ENCODE measurements around the gene DMRT1. TPM values are rescaled to one million over a fixed set of nuclear protein-coding genes. Genes with fewer than 3 reads are reported as not detected.

DMRT1 gene
- total and polyA plus RNA-seq, 8 donors = not detected

GRCh38 chr9:982394-983230, 141.1 kb downstream of the DMRT1 start:
- ATAC-seq = no peak

GRCh38 chr9:994005-994404, 152.5 kb downstream of the DMRT1 start:
- WGBS, 2 donors = 60 to 64% methylated on average over 4 of the region's 4 CpGs

More at GRCh38 chr9:982394-983230, 141.1 kb downstream of the DMRT1 start:
- Histone ChIP-seq H3K27me3 (peaks cover 0 to 71% (median 9%) of the 10 kb centered on the region in 4 donors), H3K36me3 (no peaks in the 10 kb centered on the region), H3K9me3 (no peaks in the 10 kb centered on the region), H3K4me3 (no peak overlapping the region), H3K27ac (no peak overlapping the region), H3K4me1 (no peaks in the 10 kb centered on the region)
- no peak for FAIRE-seq
- intact Hi-C loops (cut with DNase I) = no loop called here
- no peak for DNase-seq
- WGBS, 2 donors = 44 to 47% methylated on average over 15 of the region's 15 CpGs
- no peak for TF ChIP-seq CTCF (IDR thresholded peaks at IDR 0.05)

GRCh38 chr9:995192-995591, 153.7 kb downstream of the DMRT1 start:
- WGBS, 2 donors = 71 to 73% methylated on average over 4 of the region's 4 CpGs
- no peak for FAIRE-seq
- no peak for TF ChIP-seq CTCF (IDR thresholded peaks at IDR 0.05)
- Histone ChIP-seq H3K27ac (no peak overlapping the region), H3K36me3 (no peaks in the 10 kb centered on the region), H3K4me1 (no peaks in the 10 kb centered on the region), H3K9me3 (no peaks in the 10 kb centered on the region), H3K4me3 (no peak overlapping the region), H3K27me3 (peaks cover 0 to 3% (median 0%) of the 10 kb centered on the region in 4 donors)
- DNase-seq = no peak
- intact Hi-C loops (cut with DNase I) = loop anchor here in 1 of 3 donors (10.0 kb wide), 1 partner anchor 100 kb away; no protein-coding TSS in a partner anchor
- no peak for ATAC-seq

More at GRCh38 chr9:994005-994404, 152.5 kb downstream of the DMRT1 start:
- H3K27me3 ChIP-seq = peaks cover 0 to 3% (median 0%) of the 10 kb centered on the region in 4 donors
- intact Hi-C loops (cut with DNase I) = loop anchor here in 1 of 3 donors (10.0 kb wide), 1 partner anchor 99 kb away; no protein-coding TSS in a partner anchor
- TF ChIP-seq CTCF (IDR thresholded peaks at IDR 0.05) = no peak
- ATAC-seq (no peak), FAIRE-seq (no peak), DNase-seq (no peak)
- H3K27ac ChIP-seq = no peak overlapping the region
- H3K4me3 ChIP-seq = no peak overlapping the region
- H3K36me3 ChIP-seq = no peaks in the 10 kb centered on the region
- H3K4me1 ChIP-seq = no peaks in the 10 kb centered on the region
- H3K9me3 ChIP-seq = no peaks in the 10 kb centered on the region

GRCh38 chr9:995781-996180, 154.3 kb downstream of the DMRT1 start:
- intact Hi-C loops (cut with DNase I) = loop anchor here in 1 of 3 donors (10.0 kb wide), 1 partner anchor 101 kb away; no protein-coding TSS in a partner anchor
- DNase-seq (no peak), ATAC-seq (no peak), FAIRE-seq (no peak)
- Histone ChIP-seq H3K27ac (no peak overlapping the region), H3K4me3 (no peak overlapping the region), H3K4me1 (no peaks in the 10 kb centered on the region), H3K36me3 (no peaks in the 10 kb centered on the region), H3K9me3 (no peaks in the 10 kb centered on the region), H3K27me3 (peaks cover 0 to 3% (median 0%) of the 10 kb centered on the region in 4 donors)
- TF ChIP-seq CTCF (IDR thresholded peaks at IDR 0.05) = no peak
- WGBS, 2 donors = 12 to 14% methylated on average over 3 of the region's 3 CpGs
